HG02759 (cell line): ENCODE data around the gene SEMA6C.
A peak's percentile ranks its signal among the peaks of the same experiment; 100 is the strongest.
"Not testable (repeated sequence)": the region's sequence is repeated elsewhere in the genome, so short reads cannot be mapped to it uniquely, and the experiment has no call there.

ENCODE experiments used
- ATAC-seq: cut with Tn5 transposase; IDR thresholded peaks from one replicate; pipeline ENCODE4 v1.9.1; 2021; ENCODE audit warnings: mild to moderate bottlenecking, moderate library complexity; ENCODE audit not compliant: unreplicated experiment

Gene SEMA6C

GRCh38 chr1:151146412-151147131 is at the start of gene SEMA6C:
Gene SEMA6C, minus strand, starts transcription at chr1:151146631. Its CDS starts 4,010 bp downstream, at chr1:151142621.
- peak; percentile 99 for ATAC-seq

- ATAC-seq, result not testable (repeated sequence)
Observed at GRCh38 chr1:151194894-151195594, 48.6 kb upstream of the SEMA6C start.

DNA sequence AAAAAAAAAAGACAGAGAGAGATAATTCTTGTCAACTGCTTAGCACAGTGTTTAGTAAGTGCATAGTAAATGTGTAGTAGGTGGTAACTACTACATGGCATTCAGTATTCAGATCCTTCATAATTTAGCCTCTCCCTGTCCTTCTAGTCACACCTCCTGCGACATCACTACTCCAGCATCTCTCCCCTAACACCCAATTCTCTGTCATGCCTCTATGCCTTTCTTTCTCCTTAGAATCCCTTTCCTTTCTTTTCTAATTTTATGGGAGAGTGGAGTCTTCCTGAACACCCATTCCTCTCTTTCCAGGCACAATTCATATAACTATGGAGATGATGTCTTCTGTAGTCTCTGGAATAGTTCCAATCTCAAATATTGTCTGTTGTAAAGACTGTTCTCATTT is 47.4 kb upstream of the SEMA6C start:
- ATAC-seq, result no peak

DNA sequence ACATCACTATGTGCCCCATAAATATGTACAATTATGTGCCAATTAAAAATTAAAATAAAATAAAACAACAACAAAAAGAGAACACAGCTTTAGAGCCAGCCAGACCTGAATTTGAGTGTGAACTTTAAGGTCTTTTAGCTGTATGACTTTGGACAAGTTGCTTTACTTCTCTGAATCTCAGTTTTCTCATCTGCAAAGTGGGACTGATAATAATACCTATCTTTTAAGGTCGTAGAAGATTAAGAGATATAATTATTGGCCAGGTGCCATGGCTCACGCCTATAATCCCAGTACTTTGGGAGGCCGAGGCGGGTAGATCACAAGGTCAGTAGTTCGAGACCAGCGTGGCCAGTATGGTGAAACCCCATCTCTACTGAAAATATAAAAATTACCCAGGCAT is 46.9 kb upstream of the SEMA6C start:
- no peak for ATAC-seq

DNA sequence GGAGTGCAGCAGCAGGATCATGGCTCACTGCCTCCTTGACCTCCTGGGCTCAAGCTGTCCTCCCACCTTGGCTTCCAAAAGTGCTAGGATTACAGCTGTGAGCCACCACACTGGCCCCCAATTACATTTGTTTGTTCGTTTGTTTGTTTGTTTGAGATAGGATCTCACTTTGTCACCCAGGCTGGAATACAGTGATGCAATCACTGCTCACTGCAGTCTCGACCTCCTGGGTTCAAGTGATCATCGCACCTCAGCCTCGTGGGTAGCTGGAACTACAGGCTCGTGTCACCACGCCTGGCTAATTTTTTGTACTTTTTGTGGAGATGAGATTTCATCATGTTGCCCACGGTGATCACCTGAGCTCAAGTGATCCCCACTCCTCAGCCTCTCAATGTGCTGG is 45.6 kb upstream of the SEMA6C start:
- no peak for ATAC-seq

DNA sequence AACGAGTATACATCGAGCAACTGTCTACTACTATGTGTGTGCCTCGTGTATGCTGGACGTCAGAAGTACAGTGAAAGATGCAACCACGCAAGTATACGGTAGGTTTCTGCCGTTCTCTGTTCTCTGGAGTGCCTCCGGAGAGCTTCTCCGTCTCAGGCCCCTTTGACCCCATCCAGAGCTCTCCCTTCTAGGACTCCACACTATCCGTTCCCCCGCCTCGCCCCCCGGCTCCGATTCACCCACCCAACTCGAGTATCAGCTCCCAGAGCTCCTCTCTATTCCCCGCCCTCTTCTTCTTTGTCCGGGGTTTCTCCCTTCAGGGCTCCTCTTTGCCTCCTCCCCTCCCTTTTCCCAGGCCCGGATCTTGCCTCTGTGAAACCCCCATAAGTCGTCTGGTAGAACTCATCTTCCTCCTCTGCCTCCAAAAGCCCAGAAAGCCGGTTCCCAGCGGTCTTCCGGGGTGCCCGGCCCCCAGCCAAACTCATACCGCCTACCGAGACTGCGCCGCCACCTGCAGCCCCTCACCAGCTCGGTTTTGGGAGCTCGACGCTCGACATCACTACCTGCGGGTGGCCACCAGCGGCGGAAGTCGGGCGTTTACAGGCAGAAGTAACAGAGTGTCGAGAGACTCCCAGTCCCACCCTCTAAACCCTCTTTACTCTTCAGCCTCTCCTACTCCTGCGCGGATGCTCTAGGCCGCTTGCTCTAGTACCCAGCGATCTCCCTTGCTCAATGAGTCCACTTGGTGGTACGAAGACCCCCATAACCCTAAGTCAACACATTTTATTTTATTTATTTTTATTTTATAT is 43.4 kb upstream of the SEMA6C start, which contains the start of gene VPS72:
Gene VPS72, minus strand, starts transcription at position 561 of the 809 bp plus-strand sequence. Its CDS starts 76 bp downstream, at position 485.
- peak; percentile 95 for ATAC-seq

- ATAC-seq, result not testable (repeated sequence)
Observed at GRCh38 chr1:151188667-151189066, 42.2 kb upstream of the SEMA6C start.

DNA sequence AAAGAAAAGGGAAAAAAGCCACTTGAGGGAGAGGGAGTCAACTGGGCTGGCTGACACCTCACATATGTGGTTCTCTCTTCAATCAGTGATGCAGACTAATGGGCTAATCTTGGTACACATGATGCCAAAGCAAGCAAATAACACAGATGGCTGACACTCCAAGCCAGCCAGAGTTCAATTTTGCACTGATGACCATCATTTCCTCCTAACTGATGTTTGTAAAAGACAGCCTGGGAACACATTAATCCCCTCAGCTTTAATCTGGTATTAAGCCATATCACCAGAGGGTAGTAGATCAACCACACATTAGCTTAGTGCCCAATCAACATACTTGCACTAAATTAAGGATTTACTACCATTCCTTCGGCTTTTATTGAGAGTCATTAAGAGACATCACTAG is 40.8 kb upstream of the SEMA6C start:
- no peak for ATAC-seq

DNA sequence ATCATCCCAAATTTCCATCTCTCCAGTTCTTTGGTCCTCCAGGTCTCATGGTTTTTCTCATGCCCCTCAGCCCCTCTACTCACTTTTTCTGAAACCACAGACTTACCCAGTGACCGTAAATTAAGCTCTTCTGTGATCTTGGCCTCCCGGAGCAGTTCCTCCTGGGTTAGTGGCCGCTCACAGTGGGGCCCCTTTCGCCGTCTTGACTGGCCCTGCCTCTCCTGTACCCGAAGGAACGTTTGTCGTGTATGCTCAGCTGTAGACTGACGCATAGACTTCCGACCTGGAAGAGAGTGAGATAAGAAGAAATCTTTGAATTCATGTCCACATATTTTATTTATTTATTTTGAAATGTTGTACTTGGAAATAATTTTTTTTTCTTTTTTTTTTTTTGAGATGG is 37.8 kb upstream of the SEMA6C start:
- no peak for ATAC-seq

DNA sequence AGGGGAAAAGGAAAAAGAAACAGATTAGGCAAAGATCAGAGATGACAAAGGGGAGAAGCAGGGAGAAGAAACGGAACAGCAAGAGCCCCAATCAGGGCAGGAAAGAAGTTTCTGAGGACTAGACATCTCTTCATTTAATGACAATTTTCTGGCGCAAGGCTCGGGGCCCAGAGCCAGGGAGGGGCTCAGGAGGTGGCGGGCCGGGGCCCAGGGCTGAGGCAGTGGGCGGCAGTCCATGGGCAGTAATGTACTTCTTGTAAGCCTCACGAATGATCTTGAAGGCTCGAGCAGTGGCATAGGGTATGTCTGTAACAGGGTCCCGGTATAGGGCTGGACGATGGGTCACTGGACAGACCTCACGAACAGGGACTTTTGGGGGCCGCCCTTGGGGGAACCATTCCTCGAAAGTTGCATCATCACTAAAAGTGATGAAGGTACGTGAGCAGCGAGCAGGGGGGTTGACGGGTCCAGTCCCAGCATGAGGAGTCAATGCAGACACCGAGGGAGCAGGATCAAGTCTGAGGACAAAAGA is 30.1 kb upstream of the SEMA6C start:
- ATAC-seq, result no peak

DNA sequence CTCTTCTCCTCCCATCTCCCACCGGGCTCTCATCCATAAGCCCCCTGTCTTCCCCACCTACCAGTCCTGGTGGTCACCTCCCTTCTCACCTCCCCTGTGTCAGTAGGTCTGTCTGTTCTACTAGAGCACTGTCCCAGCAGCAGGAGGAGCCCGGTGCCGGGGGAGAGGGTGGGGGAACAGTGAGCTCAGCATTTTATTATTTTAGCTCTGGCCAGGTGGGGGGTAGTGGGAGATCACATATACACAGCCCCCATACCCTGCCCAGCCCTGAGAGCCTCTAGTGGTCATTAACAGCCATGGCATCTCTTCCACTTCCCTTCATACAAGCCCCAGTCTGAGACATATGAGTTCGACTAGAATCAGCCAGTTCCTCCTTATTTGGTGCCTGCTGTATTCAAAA is 29.4 kb upstream of the SEMA6C start, which contains the start of gene TMOD4:
Gene TMOD4, minus strand, starts transcription at position 119 of the 400 bp plus-strand sequence. CDS start 1,106 bp downstream, outside the sequence.
- no peak for ATAC-seq

DNA sequence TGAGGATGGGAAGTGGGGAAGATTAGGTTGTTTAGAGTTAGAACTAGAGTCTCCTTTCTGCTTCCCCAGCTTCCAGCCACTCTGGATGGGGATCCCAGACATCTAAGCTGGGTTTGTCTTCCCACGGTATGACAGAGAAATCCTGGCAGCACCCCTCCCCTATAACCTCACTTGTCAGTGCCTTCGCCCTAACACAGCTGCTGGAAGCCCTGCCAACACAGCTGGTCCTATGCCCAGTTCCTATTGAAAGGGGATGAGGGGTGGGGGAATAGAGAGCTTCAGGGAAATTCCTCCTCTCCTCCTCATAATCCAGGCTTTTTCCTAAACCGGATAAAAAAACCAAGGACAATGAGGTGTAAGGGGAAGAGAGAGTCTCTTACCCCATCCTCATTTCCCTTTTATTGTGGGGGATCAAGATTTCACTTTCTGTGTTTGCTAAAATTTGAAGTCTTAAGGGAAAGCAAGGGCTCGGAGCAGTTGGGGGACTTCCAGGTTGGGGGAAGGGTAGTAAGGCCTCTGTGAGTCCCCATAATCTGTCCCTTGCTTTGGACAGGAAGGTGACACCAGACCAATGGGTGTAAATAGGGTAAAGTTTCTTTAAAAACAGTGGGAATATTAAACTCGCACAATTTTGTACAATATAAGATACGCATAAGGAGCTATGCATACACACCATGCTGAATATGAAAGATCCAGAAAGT is 28.8 kb upstream of the SEMA6C start:
- no peak for ATAC-seq

- no peak for ATAC-seq
Observed at GRCh38 chr1:151171190-151171589, 24.8 kb upstream of the SEMA6C start.

- no peak for ATAC-seq
Observed at GRCh38 chr1:151167116-151167515, 20.7 kb upstream of the SEMA6C start.

GRCh38 chr1:151166505-151166956 is 20.1 kb upstream of the SEMA6C start:
- ATAC-seq, result no peak

GRCh38 chr1:151165738-151166504 is 19.5 kb upstream of the SEMA6C start, which contains the start of the genes LYSMD1 and SCNM1:
Gene LYSMD1, minus strand, starts transcription at chr1:151165902. Its CDS starts 644 bp downstream, at chr1:151165258.
Gene SCNM1, plus strand, starts transcription at chr1:151166144. Its CDS starts 9 bp downstream, at chr1:151166153.
- peak; percentile 90 for ATAC-seq

GRCh38 chr1:151165281-151165737 is 18.9 kb upstream of the SEMA6C start:
- ATAC-seq, result peak; percentile 3

DNA sequence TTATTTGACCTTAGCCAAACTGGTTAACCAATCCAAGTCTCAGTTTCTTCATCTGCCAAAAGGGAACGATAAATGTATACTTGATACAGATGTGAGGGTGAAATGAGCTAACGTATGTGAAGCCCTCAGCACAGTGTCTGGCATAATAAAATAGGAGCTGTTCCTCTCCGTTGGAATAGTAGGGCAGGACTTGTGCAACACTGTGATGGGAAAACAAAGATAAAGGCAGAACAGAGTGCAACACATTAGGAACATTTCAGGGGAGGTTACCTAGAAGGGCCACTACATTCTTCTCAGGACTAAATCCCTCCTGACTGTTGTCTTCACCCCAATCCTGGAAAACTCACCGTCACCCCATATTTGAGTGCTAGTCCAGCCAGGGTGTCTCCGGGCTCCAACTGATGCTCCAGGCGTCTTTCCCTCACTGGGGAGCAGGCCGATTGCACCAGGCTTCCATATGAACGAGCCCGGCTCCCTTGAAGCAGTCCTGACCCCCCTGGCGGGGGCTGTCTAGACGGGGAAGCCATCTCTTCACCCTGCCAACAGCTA is 18.4 kb upstream of the SEMA6C start:
- ATAC-seq, result peak; percentile 6

- no peak for ATAC-seq
Observed at GRCh38 chr1:151159373-151159772, 12.9 kb upstream of the SEMA6C start.
